MM.1S (cell line): ENCODE measurements around the gene SRSF2.

Experiments used
- CTCF ChIP-seq: fragments of 300-600 bp; sonication (generic); IDR thresholded peaks from 2 replicates; pipeline ENCODE4 v1.5.1; 2016; ENCODE audit warnings: antibody characterized with exemption, low read length, mixed read lengths
- EZH2phosphoT487 ChIP-seq: fragments of 300-600 bp; sonication (generic); IDR thresholded peaks from 2 replicates; pipeline ENCODE4 v1.6.1; 2018; ENCODE audit warnings: antibody characterized with exemption, low read length

GRCh38 chr17:76753061-76753961 lies 16.2 kb upstream of the SRSF2 start:
- TF ChIP-seq CTCF (no peak), EZH2phosphoT487 (no peak)
